K562 (cell line): Measurements from ENCODE around the gene GJA4. TPM values are rescaled to one million over a fixed set of nuclear protein-coding genes. Genes with fewer than 3 reads are reported as not detected.

Source experiments
- ARID4B ChIP-seq: sonication (generic); formaldehyde crosslinking; IDR thresholded peaks from 2 replicates; pipeline ENCODE4 v1.8.0; 2022; ENCODE audit warnings: mild to moderate bottlenecking, missing genetic modification reagents
- GABPB2 ChIP-seq: fragments of 250-450 bp; sonication (Bioruptor Pico); conservative IDR thresholded peaks from 2 replicates; pipeline ENCODE4 v1.5.1; 2021; ENCODE audit warnings: mild to moderate bottlenecking
- L3MBTL2 ChIP-seq: fragments of 450-650 bp; IDR thresholded peaks from 2 replicates; pipeline ENCODE4 v1.6.1; 2016; ENCODE audit warnings: mild to moderate bottlenecking, moderate library complexity
- MAFK ChIP-seq: IDR thresholded peaks from 2 replicates; pipeline ENCODE4 v1.6.1; 2011; ENCODE audit warnings: low read length, improper control_type of control experiment
- MBD2 ChIP-seq: sonication (generic); IDR thresholded peaks from 2 replicates; pipeline ENCODE4 v1.6.1; 2016; ENCODE audit warnings: low read depth, borderline replicate concordance
- MCM3 ChIP-seq: fragments of 450-650 bp; IDR thresholded peaks from 2 replicates; pipeline ENCODE4 v1.6.1; 2016
- NEUROD1 ChIP-seq: fragments of 150-350 bp; IDR thresholded peaks from 2 replicates; pipeline ENCODE4 v1.6.1; 2014; ENCODE audit warnings: borderline replicate concordance, low read length, low read depth; ENCODE audit not compliant: partially characterized antibody
- SMARCA4 ChIP-seq: fragments of 450-650 bp; IDR thresholded peaks from 2 replicates; pipeline ENCODE4 v1.6.1; 2016
- SMC3 ChIP-seq: conservative IDR thresholded peaks from 2 replicates; pipeline ENCODE4 v1.6.1; 2011; ENCODE audit warnings: low read depth, low read length, improper control_type of control experiment; ENCODE audit not compliant: insufficient read depth
- TCF15 ChIP-seq: fragments of 250-450 bp; sonication (Bioruptor Pico); IDR thresholded peaks from 2 replicates; pipeline ENCODE4 v1.8.0; 2022; ENCODE audit warnings: moderate library complexity, mild to moderate bottlenecking, inconsistent platforms
- TRIM25 ChIP-seq: fragments of 450-650 bp; IDR thresholded peaks from 2 replicates; pipeline ENCODE4 v1.7.0; 2016; ENCODE audit warnings: borderline replicate concordance
- U2AF1 ChIP-seq: fragments of 200-400 bp; formaldehyde crosslinking; optimal IDR thresholded peaks from 2 replicates; pipeline ENCODE3; 2017; ENCODE audit warnings: mild to moderate bottlenecking, low read depth, low read length, moderate library complexity
- ZNF23 ChIP-seq: fragments of 250-450 bp; sonication (Bioruptor Pico); IDR thresholded peaks from 2 replicates; pipeline ENCODE4 v1.4.0; 2020; ENCODE audit warnings: mild to moderate bottlenecking
- ZNF695 ChIP-seq: fragments of 450-650 bp; formaldehyde crosslinking; IDR thresholded peaks from 2 replicates; pipeline ENCODE4 v1.4.0; 2020; ENCODE audit warnings: mild to moderate bottlenecking, moderate library complexity
- ZSCAN32 ChIP-seq: fragments of 450-650 bp; formaldehyde crosslinking; IDR thresholded peaks from 2 replicates; pipeline ENCODE4 v1.4.0; 2020; ENCODE audit warnings: mild to moderate bottlenecking, moderate library complexity
- polyA plus RNA-seq, 8 experiments: library from polyadenylated mRNA; depleted of rRNA in 4 of 8; stranded (reverse) in 5 of 8; unstranded in 3 of 8; fragments of >200 nt; fragmentation: Nextera tagmentation in 2 of 8; fragmentation: Illumina TruSeq in 1 of 8; extraction: Ambion mirVana in 2 of 8; extraction: Trizol in 1 of 8; gene quantifications; 2 replicates each; pipeline versions ENCODE4 v1.2.1 to v1.2.3, GENCODE V29; 2011 to 2014; ENCODE audit warnings: inconsistent platforms in 1 of 8, missing spikeins in 1 of 8
- total RNA-seq, 7 experiments: library from RNA; depleted of rRNA in 6 of 7; stranded (reverse); fragments of >200 nt in 6 of 7; fragmentation: Illumina TruSeq in 2 of 7; extraction: Trizol in 2 of 7; gene quantifications; 2 replicates each; pipeline versions ENCODE4 v1.2.1 to v1.2.3, GENCODE V29; 2011 to 2021; ENCODE audit warnings: low replicate concordance in 1 of 7
- TF ChIP-seq, protein P1 (sequence below), 2 experiments: fragments of 150-350 bp in 1 of 2; IDR thresholded peaks; 2 replicates each; pipeline ENCODE4 v1.6.1; 2012 to 2016; ENCODE audit warnings: low read depth in 2 of 2, low read length in 2 of 2, mild to moderate bottlenecking in 1 of 2, moderate library complexity in 1 of 2

GJA4 gene
- total and polyA plus RNA-seq, 9 of the 15 experiments (the other 6 are each of a cell fraction or from before 2014, with no cell fraction given) = 0.16 to 0.24 TPM; not detected in 7

- TF ChIP-seq TRIM25 (no peak), L3MBTL2 (no peak), TCF15 (CRISPR knock-in tag) (no peak), U2AF1 (no peak), MBD2 (no peak), GABPB2 (CRISPR knock-in tag) (no peak), MAFK (no peak), ARID4B (CRISPR knock-in tag) (no peak), ZNF23 (no peak), ZSCAN32 (CRISPR knock-in tag) (no peak), SMC3 (peak; percentile 83), ZNF695 (CRISPR knock-in tag) (no peak), MCM3 (no peak), NEUROD1 (no peak), SMARCA4 (no peak)
- TF ChIP-seq, protein P1, sequence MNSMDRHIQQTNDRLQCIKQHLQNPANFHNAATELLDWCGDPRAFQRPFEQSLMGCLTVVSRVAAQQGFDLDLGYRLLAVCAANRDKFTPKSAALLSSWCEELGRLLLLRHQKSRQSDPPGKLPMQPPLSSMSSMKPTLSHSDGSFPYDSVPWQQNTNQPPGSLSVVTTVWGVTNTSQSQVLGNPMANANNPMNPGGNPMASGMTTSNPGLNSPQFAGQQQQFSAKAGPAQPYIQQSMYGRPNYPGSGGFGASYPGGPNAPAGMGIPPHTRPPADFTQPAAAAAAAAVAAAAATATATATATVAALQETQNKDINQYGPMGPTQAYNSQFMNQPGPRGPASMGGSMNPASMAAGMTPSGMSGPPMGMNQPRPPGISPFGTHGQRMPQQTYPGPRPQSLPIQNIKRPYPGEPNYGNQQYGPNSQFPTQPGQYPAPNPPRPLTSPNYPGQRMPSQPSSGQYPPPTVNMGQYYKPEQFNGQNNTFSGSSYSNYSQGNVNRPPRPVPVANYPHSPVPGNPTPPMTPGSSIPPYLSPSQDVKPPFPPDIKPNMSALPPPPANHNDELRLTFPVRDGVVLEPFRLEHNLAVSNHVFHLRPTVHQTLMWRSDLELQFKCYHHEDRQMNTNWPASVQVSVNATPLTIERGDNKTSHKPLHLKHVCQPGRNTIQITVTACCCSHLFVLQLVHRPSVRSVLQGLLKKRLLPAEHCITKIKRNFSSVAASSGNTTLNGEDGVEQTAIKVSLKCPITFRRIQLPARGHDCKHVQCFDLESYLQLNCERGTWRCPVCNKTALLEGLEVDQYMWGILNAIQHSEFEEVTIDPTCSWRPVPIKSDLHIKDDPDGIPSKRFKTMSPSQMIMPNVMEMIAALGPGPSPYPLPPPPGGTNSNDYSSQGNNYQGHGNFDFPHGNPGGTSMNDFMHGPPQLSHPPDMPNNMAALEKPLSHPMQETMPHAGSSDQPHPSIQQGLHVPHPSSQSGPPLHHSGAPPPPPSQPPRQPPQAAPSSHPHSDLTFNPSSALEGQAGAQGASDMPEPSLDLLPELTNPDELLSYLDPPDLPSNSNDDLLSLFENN (IDR thresholded peaks at IDR 0.05; ENCODE audit: low read depth in 2 of 2, low read length in 2 of 2) = no peak
Measured at GRCh38 chr1:34787461-34788420, 5.1 kb upstream of the GJA4 start (continued).
